Effector CD8-positive, alpha-beta T cell (primary cell): ENCODE data around the gene OBSL1.
A peak's percentile ranks its signal among the peaks of the same experiment; 100 is the strongest.

Experiments
- DNase-seq: peaks from one replicate; lab custom pipeline; 2025; lab: John Stamatoyannopoulos, UW

The OBSL1 gene

DNA sequence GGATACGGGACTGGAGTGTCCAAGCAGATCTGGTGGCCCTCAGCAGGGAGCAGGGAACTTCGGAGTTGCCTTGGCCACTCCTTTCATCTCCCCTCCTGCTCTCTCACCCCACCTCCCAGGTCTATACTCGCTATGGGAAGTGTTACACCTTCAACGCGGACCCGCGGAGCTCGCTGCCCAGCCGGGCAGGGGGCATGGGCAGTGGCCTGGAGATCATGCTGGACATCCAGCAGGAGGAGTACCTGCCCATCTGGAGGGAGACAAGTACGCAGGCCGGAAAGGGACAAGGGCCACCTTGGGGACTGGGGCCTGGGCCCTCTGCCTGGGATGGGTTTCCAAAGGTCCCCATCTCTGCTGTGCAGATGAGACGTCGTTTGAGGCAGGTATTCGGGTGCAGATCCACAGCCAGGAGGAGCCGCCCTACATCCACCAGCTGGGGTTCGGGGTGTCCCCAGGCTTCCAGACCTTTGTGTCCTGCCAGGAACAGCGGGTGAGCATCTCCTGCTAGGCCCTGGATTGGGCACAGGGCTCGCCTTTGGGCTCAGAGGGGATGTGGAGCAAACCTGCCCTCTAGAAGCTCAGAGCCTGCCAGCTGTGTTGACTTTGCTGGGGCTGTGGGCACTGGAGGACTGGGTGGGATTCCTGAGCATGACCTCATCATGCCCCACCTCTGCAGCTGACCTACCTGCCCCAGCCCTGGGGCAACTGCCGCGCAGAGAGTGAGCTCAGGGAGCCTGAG lies 39.5 kb downstream of the OBSL1 start:
- no peak for DNase-seq

GRCh38 chr2:219530048-219530963 lies 41.0 kb downstream of the OBSL1 start:
- DNase-seq, result peak; percentile 72

DNA sequence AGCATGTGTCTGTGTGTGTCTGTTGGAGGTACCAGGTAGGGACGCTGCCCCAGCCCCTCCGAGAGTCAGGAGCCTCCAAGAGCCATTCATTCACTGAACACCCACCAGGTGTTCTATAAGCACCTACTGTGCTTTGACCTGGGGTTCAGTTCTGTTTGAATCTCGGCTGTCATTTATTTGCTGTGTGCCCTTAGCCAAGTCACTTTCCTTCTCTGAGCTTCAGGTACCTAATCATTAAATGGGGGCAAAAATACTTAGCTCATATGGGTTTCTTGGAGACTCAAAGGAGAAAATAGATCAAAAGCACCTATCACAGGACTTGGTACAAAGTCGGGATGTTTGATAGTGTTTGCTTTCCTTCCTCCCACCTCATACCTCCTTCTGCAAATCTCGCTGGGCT lies 43.9 kb downstream of the OBSL1 start:
- DNase-seq, result no peak

DNA sequence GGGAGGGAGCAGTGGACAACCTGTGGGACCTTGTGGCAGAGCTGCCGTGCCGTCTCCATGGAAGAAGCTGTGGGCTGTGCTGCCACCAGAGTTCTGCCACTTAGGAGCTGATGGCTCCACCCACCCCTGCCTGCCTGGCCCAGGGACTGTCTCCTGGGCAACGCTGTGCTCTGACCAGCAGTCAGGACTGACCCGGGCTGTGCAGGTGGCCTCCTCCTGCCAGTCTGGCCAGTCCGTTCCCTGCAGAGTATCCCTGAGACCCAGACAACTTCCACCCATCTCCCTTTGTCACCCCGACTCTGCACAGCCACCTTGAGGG lies 44.3 kb downstream of the OBSL1 start:
- no peak for DNase-seq

- DNase-seq, result no peak
Measured at GRCh38 chr2:219526320-219527075, 44.8 kb downstream of the OBSL1 start.

- DNase-seq, result no peak
Measured at GRCh38 chr2:219525533-219526232, 45.7 kb downstream of the OBSL1 start.

GRCh38 chr2:219524817-219525216 lies 46.5 kb downstream of the OBSL1 start:
- DNase-seq, result no peak

DNA sequence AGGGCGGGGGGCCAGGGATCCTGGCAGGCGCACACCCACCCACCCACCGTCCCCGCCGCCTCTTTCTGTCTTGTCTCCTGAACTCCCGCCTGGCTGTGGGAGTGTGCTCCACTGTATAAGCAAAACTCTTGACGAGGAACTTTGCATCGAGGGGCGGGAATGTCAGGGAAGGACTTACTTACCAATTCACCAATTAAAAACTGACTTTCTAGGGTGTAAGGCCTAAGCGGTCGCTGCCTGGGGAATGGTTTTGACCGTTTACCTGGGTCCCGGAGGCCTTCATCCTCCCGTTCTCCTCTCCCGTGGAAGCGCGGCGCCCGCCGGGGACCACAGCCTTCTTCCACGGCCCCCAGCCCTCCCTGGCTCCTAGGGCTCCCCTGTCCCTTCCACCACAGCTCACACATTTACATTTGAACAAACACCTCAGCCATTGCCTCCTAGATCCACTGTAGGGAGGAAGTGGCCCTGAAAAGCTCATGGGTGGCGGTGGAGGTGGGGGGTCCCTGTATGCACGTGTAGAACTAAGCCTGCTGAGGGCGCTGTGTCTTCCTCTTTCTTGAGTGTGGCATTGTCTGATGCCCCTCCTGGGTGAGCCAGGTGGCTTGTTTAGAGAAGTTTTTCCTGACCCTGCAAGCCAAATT lies 48.2 kb downstream of the OBSL1 start:
- DNase-seq, result no peak

DNA sequence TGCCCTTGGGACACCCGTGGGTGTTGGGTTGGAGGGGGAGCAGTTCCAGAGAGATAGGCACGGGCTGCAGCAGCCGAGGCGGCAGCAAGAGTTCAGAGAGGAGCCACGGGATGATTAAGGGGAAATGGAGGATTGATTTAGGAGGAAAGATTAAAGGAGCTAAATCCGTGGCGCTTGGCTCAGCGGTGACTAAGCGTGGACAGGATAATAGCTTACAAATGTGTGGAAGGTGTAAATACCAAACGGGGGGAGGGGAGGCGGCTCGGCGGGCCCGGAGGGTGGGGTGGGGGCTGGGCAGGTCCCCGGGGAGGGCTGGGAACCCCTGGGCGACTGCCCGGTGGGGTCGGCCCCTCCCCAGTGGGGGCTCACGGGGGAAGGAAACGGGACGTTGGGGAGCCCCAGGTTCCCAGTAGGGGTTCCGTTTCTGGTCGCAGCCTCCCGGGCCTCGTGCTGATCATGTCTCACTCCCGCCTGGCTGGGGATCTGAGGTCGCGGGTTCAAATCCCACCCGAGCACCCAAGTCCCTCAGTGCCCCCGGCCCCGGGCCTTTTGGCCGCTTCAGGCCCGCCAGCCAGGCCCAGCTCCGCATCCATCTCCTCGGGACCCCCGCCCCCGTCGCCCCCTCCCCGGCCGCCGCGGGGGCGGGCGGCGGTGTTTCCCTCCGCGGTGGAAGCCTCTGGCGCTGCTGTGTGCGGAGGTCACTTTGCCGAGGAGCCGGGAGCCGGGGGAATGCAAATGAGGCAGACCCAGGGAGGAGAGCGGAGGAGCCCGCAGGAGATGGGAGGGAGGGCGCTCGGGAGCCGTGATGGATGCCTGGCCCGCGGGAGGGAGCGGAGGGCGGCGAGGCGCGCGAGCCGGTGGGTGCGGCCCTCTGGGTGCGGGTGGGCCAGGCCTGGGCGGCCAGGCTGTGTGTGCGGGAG lies 49.0 kb downstream of the OBSL1 start:
- no peak for DNase-seq

- no peak for DNase-seq
Measured at GRCh38 chr2:219521066-219521880, 50.1 kb downstream of the OBSL1 start.

DNA sequence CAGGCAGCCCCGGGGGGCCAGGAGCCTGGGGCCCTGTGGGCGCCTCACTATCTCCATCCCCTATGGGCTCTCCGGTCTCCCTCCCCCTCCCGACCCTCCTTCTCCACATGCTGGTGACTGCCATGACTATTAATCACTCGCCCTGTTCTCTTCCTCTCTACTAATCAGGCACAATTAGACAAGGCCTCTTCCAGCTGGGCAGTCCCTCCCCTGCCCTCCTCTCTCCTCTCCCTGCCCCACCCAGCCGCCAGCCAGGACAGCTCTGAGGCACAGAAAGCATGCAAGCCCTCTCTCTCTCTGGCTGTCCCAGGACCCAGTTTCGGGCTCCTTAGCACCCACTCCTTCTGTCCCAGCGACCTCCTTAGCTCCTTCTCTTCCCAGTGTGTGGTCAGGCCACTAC lies 51.3 kb downstream of the OBSL1 start:
- DNase-seq, result no peak

DNA sequence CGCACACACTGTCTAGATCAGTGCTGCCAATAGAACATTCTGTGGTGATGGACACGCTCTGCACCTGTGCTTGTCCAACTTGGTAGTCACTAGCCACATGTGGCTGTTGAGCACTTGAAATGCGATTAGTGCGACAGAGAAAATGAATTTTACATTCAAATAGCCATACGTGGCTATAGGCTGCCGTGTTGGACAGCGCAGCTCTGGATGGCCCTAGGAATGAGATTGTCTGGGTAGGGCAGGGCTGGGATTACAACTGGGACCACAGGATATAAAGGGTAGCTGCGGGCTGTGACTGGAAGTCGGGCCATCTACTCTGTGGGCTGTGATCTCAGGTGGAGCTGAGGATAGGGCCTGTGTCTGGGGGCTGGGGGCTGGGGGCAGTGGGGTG lies 51.8 kb downstream of the OBSL1 start:
- no peak for DNase-seq

- DNase-seq, result no peak
Measured at GRCh38 chr2:219517954-219518778, 53.2 kb downstream of the OBSL1 start.

DNA sequence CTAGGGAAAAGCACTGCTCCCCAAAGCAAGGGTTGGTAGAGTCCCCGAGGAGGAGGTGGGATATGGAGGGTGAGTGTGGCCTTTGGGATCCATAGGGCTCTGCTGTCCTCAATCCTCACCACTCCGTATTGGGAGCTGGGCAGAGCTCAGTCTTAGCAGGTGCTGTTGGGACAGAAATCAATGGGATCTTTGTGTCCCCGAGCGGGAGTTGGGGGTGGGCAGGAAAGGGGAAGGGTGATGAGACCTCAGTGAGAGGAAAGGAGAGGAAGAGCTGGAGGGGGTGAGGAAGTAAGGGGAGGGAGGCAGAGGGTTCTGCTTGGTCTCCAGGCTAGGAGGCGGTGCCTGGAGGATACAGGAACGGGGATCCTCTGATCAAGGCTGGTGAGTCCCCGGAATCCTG lies 54.5 kb downstream of the OBSL1 start:
- DNase-seq, result no peak

DNA sequence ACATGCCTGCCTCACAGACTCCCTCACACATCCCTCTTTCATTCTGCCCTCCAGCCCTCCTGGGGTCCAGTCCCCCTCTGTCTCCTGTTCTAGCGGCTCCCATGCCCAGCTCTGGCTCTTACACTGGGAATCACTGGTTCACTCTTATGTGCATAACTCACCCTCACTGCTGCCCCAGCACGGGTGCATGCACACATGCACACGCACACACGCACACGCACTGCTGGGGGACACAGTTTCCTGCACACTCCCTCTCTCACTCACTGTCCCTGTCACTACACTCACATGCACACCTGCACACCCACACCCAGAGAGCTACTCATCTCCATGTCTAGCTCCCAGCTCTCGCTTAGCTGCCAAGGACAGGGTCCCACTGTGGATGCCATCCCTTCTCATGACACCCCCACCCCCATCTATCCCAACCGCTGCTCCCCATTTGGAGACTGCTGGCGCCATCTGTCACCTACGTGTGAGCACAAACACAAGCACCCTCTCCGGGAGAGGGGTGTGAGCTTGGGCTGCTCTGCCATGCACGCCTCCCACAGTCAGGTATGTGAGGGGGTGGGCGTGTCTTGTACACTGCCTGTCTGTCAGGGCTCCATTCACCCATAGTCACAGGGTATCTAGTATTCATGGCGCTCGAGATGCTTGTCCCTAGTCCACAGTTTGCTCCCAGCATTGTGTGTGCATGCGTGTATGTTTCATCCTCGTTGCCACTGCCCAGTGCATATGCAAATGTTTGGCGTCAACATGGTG lies 55.3 kb downstream of the OBSL1 start:
- no peak for DNase-seq

GRCh38 chr2:219514836-219515235 lies 56.5 kb downstream of the OBSL1 start:
- no peak for DNase-seq

GRCh38 chr2:219514196-219514761 lies 57.1 kb downstream of the OBSL1 start, which contains the start of gene ASIC4:
Gene ASIC4 (plus strand): TSS chr2:219514482. CDS start chr2:219514725, 243 bp downstream.
- DNase-seq, result no peak
